OCI-LY1 (cell line): ENCODE results near the gene HOXD10.

Experiments used
- H2AFZ ChIP-seq: fragments of 200-600 bp; sonication (generic), shearing (Covaris generic); 2 replicates; pipeline ENCODE4 v1.6.0; 2014; ENCODE audit warnings: antibody characterized with exemption, mild to moderate bottlenecking, low read length
- H3F3A ChIP-seq: fragments of 200-600 bp; sonication (generic), shearing (Covaris generic); 2 replicates; pipeline ENCODE4 v1.6.0; 2014; ENCODE audit warnings: mild to moderate bottlenecking, antibody characterized with exemption, low read length, moderate library complexity; ENCODE audit not compliant: insufficient read depth
- H3K27ac ChIP-seq: fragments of 200-600 bp; sonication (generic); 2 replicates; pipeline ENCODE4 v1.5.1; 2014; ENCODE audit warnings: low read length, mixed run types, mild to moderate bottlenecking, low read depth; ENCODE audit not compliant: poor library complexity, severe bottlenecking
- H3K27me3 ChIP-seq: fragments of 200-600 bp; sonication (generic); 2 replicates; pipeline ENCODE4 v1.6.0; 2014; ENCODE audit warnings: antibody characterized with exemption, mild to moderate bottlenecking, low read length, moderate library complexity; ENCODE audit not compliant: insufficient read depth
- H3K36me3 ChIP-seq: fragments of 200-600 bp; sonication (generic); 2 replicates; pipeline ENCODE4 v1.6.1; 2014; ENCODE audit warnings: mild to moderate bottlenecking, antibody characterized with exemption, low read length, moderate library complexity, mixed read lengths; ENCODE audit not compliant: insufficient read depth
- H3K4me1 ChIP-seq: fragments of 200-600 bp; sonication (generic); 2 replicates; pipeline ENCODE4 v1.5.1; 2014; ENCODE audit warnings: mild to moderate bottlenecking, low read length, moderate library complexity; ENCODE audit not compliant: insufficient read depth, severe bottlenecking
- H3K4me2 ChIP-seq: fragments of 200-600 bp; sonication (generic), shearing (Covaris generic); 2 replicates; pipeline ENCODE4 v1.6.1; 2014; ENCODE audit warnings: low read length
- H3K4me3 ChIP-seq: fragments of 200-600 bp; sonication (generic); 2 replicates; pipeline ENCODE4 v1.5.1; 2014; ENCODE audit warnings: low read length, low read depth, mild to moderate bottlenecking, mixed read lengths; ENCODE audit not compliant: poor library complexity, severe bottlenecking
- H3K79me2 ChIP-seq: fragments of 200-600 bp; shearing (Covaris generic); 2 replicates; pipeline ENCODE4 v1.6.1; 2016; ENCODE audit warnings: mixed run types, low read length, mixed read lengths; ENCODE audit not compliant: insufficient read depth
- H3K9ac ChIP-seq: fragments of 200-600 bp; sonication (generic), shearing (Covaris generic); 2 replicates; pipeline ENCODE4 v1.6.1; 2014; ENCODE audit warnings: mild to moderate bottlenecking, low read length, mixed read lengths
- H3K9me2 ChIP-seq: fragments of 200-600 bp; sonication (generic), shearing (Covaris generic); 2 replicates; pipeline ENCODE4 v1.6.1; 2014; ENCODE audit warnings: low read depth, mild to moderate bottlenecking, low read length, mixed read lengths
- H3K9me3 ChIP-seq: fragments of 200-600 bp; shearing (Covaris generic); 2 replicates; pipeline ENCODE4 v1.6.1; 2014; ENCODE audit warnings: low read length, mixed read lengths
- H4K20me1 ChIP-seq: fragments of 200-600 bp; sonication (generic), shearing (Covaris generic); 2 replicates; pipeline ENCODE4 v1.6.0; 2016; ENCODE audit warnings: mild to moderate bottlenecking, low read length; ENCODE audit not compliant: insufficient read depth
- CTCF ChIP-seq: fragments of 200-600 bp; sonication (generic), shearing (Covaris generic); IDR thresholded peaks from 2 replicates; pipeline ENCODE4 v1.5.1; 2017; ENCODE audit warnings: mild to moderate bottlenecking, antibody characterized with exemption, low read length, moderate library complexity, mixed read lengths
- EZH2 ChIP-seq: fragments of 200-600 bp; sonication (generic), shearing (Covaris generic); IDR thresholded peaks from 2 replicates; pipeline ENCODE4 v1.8.0; 2017; ENCODE audit warnings: borderline replicate concordance, mixed run types, mild to moderate bottlenecking, antibody characterized with exemption, low read length, moderate library complexity, mixed read lengths

HOXD10 gene

GRCh38 chr2:176083796-176084261 is 32.7 kb upstream of the HOXD10 start, which contains the start of gene EVX2:
Gene EVX2 (minus strand): TSS chr2:176083962. CDS start chr2:176083776, 186 bp downstream.
- Histone ChIP-seq H3K36me3 (no peaks in the 10 kb centered on the region), H3K27me3 (peaks cover 6% of the 10 kb centered on the region; the same call in 1 of the 2 replicates), H3K27ac (no peak within 1 kb of the TSS), H3K9ac (no peak within 1 kb of the TSS), H3K79me2 (no peaks in the 10 kb centered on the region), H3K4me1 (no peaks in the 10 kb centered on the region), H3F3A (no peaks in the 10 kb centered on the region), H3K9me3 (no peaks in the 10 kb centered on the region), H4K20me1 (no peaks in the 10 kb centered on the region), H3K4me2 (no peak within 1 kb of the TSS), H3K9me2 (no peaks in the 10 kb centered on the region), H2AFZ (no peak within 1 kb of the TSS), H3K4me3 (no peak within 1 kb of the TSS)
- TF ChIP-seq EZH2 (no peak), CTCF (no peak)

GRCh38 chr2:176084611-176085119 is 31.9 kb upstream of the HOXD10 start:
- no peaks in the 10 kb centered on the region for H3K9me2 ChIP-seq
- H3K27me3 ChIP-seq: peaks cover 6% of the 10 kb centered on the region; the same call in 1 of the 2 replicates
- H4K20me1 ChIP-seq: no peaks in the 10 kb centered on the region
- no peak overlapping the region for H3K4me2 ChIP-seq
- no peak overlapping the region for H3K4me3 ChIP-seq
- no peaks in the 10 kb centered on the region for H3K4me1 ChIP-seq
- H3K9me3 ChIP-seq: no peaks in the 10 kb centered on the region
- no peaks in the 10 kb centered on the region for H3F3A ChIP-seq
- TF ChIP-seq EZH2 (no peak), CTCF (no peak)
- no peak overlapping the region for H2AFZ ChIP-seq
- H3K36me3 ChIP-seq: no peaks in the 10 kb centered on the region
- H3K79me2 ChIP-seq: no peaks in the 10 kb centered on the region
- H3K9ac ChIP-seq: no peak overlapping the region
- H3K27ac ChIP-seq: no peak overlapping the region

GRCh38 chr2:176085120-176085788 is 31.3 kb upstream of the HOXD10 start:
- Histone ChIP-seq H3K9ac (no peak overlapping the region), H3K27ac (no peak overlapping the region), H3K4me1 (no peaks in the 10 kb centered on the region), H3K4me2 (no peak overlapping the region), H3K79me2 (no peaks in the 10 kb centered on the region), H2AFZ (no peak overlapping the region), H3K9me3 (no peaks in the 10 kb centered on the region), H3K4me3 (no peak overlapping the region), H3K27me3 (peaks cover 6% of the 10 kb centered on the region; the same call in 1 of the 2 replicates), H3K36me3 (no peaks in the 10 kb centered on the region), H4K20me1 (no peaks in the 10 kb centered on the region), H3F3A (no peaks in the 10 kb centered on the region), H3K9me2 (no peaks in the 10 kb centered on the region)
- TF ChIP-seq EZH2 (no peak), CTCF (no peak)
